Fibroblast of skin of right quadriceps (primary cell): Measurements from ENCODE around the gene EP400.
A peak's percentile ranks its signal among the peaks of the same experiment; 100 is the strongest.
"Not testable (repeated sequence)": the region's sequence is repeated elsewhere in the genome, so short reads cannot be mapped to it uniquely, and the experiment has no call there.

Experiments used
- DNase-seq: peaks from one replicate; pipeline ENCODE4 v3.0.0-alpha.2; 2013

Gene EP400

GRCh38 chr12:132071830-132072384, 122.2 kb downstream of the EP400 start:
- DNase-seq = no peak

GRCh38 chr12:132074216-132074615, 124.5 kb downstream of the EP400 start:
- DNase-seq = no peak

- DNase-seq = no peak
These were observed 125.4 kb downstream of the EP400 start for GRCh38 chr12:132075026-132075713.

- no peak for DNase-seq
These were observed 126.2 kb downstream of the EP400 start for GRCh38 chr12:132075714-132076553.

GRCh38 chr12:132076711-132077110, 127.0 kb downstream of the EP400 start:
- no peak for DNase-seq

GRCh38 chr12:132077322-132078100, 127.8 kb downstream of the EP400 start:
- no peak for DNase-seq

- peak; percentile 89 for DNase-seq
These were observed 128.4 kb downstream of the EP400 start for GRCh38 chr12:132078190-132078589.

- DNase-seq = no peak
These were observed 129.5 kb downstream of the EP400 start for GRCh38 chr12:132079200-132079599.

GRCh38 chr12:132079695-132080094, 130.0 kb downstream of the EP400 start:
- DNase-seq = no peak

- not testable (repeated sequence) for DNase-seq
These were observed 130.8 kb downstream of the EP400 start for GRCh38 chr12:132080515-132080914.

- no peak for DNase-seq
These were observed 131.7 kb downstream of the EP400 start for GRCh38 chr12:132081423-132081822.

- DNase-seq = no peak
These were observed 133.8 kb downstream of the EP400 start for GRCh38 chr12:132083614-132083940.

- DNase-seq = peak; percentile 86
These were observed 134.3 kb downstream of the EP400 start for GRCh38 chr12:132083941-132084620.

GRCh38 chr12:132084621-132085290, 135.0 kb downstream of the EP400 start:
- DNase-seq = peak; percentile 39

GRCh38 chr12:132085291-132085635, 135.5 kb downstream of the EP400 start:
- DNase-seq = peak; percentile 31

- DNase-seq = no peak
These were observed 139.7 kb downstream of the EP400 start for GRCh38 chr12:132089407-132089910.

GRCh38 chr12:132094269-132094891, 144.6 kb downstream of the EP400 start:
- no peak for DNase-seq

GRCh38 chr12:132095520-132096409, 146.0 kb downstream of the EP400 start:
- no peak for DNase-seq

- DNase-seq = no peak
These were observed 150.0 kb downstream of the EP400 start for GRCh38 chr12:132099739-132100138.

GRCh38 chr12:132100306-132101065, 150.7 kb downstream of the EP400 start:
- no peak for DNase-seq
